HG03139 (cell line): Measurements from ENCODE around the gene IFNW1.
"Not testable (repeated sequence)": the region's sequence is repeated elsewhere in the genome, so short reads cannot be mapped to it uniquely, and the experiment has no call there.

Experiments
- ATAC-seq: cut with Tn5 transposase; IDR thresholded peaks from one replicate; pipeline ENCODE4 v1.9.1; 2021; ENCODE audit not compliant: unreplicated experiment

The IFNW1 gene

GRCh38 chr9:21141427-21141882 lies at the start of gene IFNW1:
Gene IFNW1 (minus strand): TSS chr9:21141832. CDS start chr9:21141570, 262 bp downstream.
- no peak for ATAC-seq

- not testable (repeated sequence) for ATAC-seq
Observed at GRCh38 chr9:21187487-21187886, 45.9 kb upstream of the IFNW1 start, which contains the start of gene IFNA4. Gene IFNA4 (minus strand): TSS chr9:21187587. CDS start chr9:21187531, 56 bp downstream.

GRCh38 chr9:21182810-21183736 lies 41.4 kb upstream of the IFNW1 start:
- ATAC-seq, result peak; percentile 90

- no peak for ATAC-seq
Observed at GRCh38 chr9:21174671-21175070, 33.0 kb upstream of the IFNW1 start.

- ATAC-seq, result no peak
Observed at GRCh38 chr9:21172156-21172555, 30.5 kb upstream of the IFNW1 start.

- ATAC-seq, result no peak
Observed at GRCh38 chr9:21171351-21171750, 29.7 kb upstream of the IFNW1 start.

- not testable (repeated sequence) for ATAC-seq
Observed at GRCh38 chr9:21166560-21166959, 24.9 kb upstream of the IFNW1 start, which contains the start of gene IFNA21. Gene IFNA21 (minus strand): TSS chr9:21166660. CDS start chr9:21166612, 48 bp downstream.

GRCh38 chr9:21165516-21165915 lies 23.9 kb upstream of the IFNW1 start:
- ATAC-seq, result no peak

GRCh38 chr9:21160178-21160577 lies 18.5 kb upstream of the IFNW1 start:
- peak; percentile 91 for ATAC-seq

GRCh38 chr9:21155501-21155900 lies 13.9 kb upstream of the IFNW1 start:
- ATAC-seq, result no peak

- peak; percentile 82 for ATAC-seq
Observed at GRCh38 chr9:21154018-21154608, 12.5 kb upstream of the IFNW1 start.

- ATAC-seq, result peak; percentile 30
Observed at GRCh38 chr9:21153336-21154017, 11.8 kb upstream of the IFNW1 start.

- no peak for ATAC-seq
Observed at GRCh38 chr9:21144603-21145002, 3.0 kb upstream of the IFNW1 start.

- ATAC-seq, result no peak
Observed at GRCh38 chr9:21137020-21137419, 4.6 kb downstream of the IFNW1 start.

- ATAC-seq, result no peak
Observed at GRCh38 chr9:21135736-21136135, 5.9 kb downstream of the IFNW1 start.

GRCh38 chr9:21128186-21128585 lies 13.4 kb downstream of the IFNW1 start:
- not testable (repeated sequence) for ATAC-seq

GRCh38 chr9:21121595-21122251 lies 19.9 kb downstream of the IFNW1 start:
- peak; percentile 90 for ATAC-seq

GRCh38 chr9:21121079-21121478 lies 20.6 kb downstream of the IFNW1 start:
- no peak for ATAC-seq

GRCh38 chr9:21119093-21119770 lies 22.4 kb downstream of the IFNW1 start:
- no peak for ATAC-seq

GRCh38 chr9:21114311-21114710 lies 27.3 kb downstream of the IFNW1 start:
- no peak for ATAC-seq
